ENCODE results near the gene PLAC1.

DNA sequence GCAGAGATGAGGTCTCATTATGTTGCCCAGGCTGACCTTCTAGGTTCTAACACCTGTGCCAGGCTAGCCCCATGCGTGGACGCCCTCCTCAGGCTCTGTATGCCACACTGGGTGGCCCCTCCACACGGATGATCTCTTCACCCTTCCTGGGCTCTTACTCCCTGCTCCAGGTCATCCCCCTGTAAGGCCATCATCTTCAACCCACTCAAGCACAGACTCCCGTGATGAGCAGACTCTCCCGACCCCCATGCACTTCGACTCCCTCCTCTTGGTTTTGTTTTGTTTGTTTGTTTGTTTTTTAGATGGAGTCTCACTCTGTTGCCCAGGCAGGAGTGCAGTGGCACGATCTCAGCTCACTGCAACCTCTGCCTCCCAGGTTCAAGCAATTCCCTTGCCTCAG, 127.4 kb downstream of the PLAC1 start:
- TF ChIP-seq, protein P1, sequence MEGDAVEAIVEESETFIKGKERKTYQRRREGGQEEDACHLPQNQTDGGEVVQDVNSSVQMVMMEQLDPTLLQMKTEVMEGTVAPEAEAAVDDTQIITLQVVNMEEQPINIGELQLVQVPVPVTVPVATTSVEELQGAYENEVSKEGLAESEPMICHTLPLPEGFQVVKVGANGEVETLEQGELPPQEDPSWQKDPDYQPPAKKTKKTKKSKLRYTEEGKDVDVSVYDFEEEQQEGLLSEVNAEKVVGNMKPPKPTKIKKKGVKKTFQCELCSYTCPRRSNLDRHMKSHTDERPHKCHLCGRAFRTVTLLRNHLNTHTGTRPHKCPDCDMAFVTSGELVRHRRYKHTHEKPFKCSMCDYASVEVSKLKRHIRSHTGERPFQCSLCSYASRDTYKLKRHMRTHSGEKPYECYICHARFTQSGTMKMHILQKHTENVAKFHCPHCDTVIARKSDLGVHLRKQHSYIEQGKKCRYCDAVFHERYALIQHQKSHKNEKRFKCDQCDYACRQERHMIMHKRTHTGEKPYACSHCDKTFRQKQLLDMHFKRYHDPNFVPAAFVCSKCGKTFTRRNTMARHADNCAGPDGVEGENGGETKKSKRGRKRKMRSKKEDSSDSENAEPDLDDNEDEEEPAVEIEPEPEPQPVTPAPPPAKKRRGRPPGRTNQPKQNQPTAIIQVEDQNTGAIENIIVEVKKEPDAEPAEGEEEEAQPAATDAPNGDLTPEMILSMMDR (IDR thresholded peaks at IDR 0.05; ENCODE audit: poor library complexity) = no peak
- TF ChIP-seq EZH2 (IDR thresholded peaks at IDR 0.05; ENCODE audit: borderline replicate concordance) = no peak
